Fibroblast of skin of back (primary cell): Measurements from ENCODE around the gene PC.

Source experiments
- DNase-seq: peaks from one replicate; pipeline ENCODE4 v3.0.0-alpha.2; 2013

The PC gene

DNA sequence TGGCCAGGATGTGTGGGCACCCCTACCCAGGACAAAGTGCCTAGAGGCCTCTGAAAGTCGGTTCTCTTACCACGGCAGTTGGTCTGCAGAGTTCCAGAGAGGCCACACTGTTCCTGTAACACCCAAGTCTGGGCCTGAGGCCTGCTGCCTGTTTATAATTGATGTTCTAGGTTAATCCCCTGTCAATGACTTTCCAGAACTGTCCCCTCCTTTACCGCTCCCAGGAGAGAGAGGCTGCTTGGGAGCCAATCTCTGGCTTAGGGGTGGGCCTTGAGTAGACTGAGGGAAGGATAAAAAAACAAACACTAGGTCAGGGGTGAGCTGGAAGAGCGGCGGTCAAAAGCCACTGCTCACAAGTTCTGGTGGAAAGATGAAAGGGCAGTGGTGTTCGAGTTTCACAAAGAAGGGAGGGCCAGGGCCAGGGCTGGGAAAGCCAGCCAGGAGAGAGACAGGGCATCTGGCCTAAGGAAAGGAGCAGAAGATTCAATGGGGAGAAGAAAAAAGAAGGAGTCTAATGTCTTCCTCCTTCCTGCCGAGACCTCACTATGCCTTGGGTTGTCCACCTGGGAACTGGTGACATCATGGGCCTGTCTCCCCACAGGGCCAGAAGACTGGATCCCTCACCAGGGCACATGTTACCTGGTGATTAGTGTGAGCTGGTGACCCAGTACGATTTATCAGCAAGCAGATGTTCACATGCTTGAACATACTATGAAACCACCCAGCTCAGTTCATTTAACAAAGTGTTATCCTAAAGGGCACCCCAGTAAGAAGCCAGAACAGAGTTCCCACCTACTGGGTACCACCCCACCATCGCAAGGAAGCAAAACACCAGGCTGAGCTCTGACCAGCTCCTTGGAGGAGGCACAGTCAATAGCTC, 50.2 kb downstream of the PC start:
- no peak for DNase-seq

DNA sequence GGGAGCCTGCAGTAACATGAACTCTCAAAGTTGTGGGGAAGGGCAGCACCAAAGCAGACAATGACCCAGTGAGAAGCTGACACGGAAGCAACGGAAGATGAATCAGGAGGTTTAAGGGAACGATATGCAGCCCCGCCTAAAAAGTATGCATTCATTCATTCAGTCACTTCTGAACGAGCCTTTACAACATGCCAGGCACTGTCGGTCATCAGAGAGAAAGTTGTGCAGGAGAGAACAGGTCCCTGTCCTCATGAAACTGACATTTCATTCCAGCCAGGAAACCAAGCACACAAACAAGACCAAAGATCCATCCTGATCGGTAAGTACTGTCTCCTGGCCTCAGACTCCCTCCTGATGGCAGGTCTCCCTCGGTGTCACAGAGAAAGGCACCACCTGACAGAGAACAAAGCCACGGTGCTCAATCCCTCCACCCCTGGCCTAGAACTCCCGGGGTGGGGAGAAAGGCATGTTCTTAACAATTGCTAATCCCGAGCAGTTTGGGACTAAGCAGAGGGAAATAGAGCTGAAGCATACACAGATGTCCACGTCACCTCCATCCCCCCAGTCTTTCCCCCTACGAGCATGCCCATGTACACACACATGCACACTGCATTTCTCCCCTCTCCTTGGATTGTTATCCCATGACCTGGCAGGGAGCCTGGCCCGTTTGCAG, 52.0 kb downstream of the PC start:
- peak; percentile 44 for DNase-seq

DNA sequence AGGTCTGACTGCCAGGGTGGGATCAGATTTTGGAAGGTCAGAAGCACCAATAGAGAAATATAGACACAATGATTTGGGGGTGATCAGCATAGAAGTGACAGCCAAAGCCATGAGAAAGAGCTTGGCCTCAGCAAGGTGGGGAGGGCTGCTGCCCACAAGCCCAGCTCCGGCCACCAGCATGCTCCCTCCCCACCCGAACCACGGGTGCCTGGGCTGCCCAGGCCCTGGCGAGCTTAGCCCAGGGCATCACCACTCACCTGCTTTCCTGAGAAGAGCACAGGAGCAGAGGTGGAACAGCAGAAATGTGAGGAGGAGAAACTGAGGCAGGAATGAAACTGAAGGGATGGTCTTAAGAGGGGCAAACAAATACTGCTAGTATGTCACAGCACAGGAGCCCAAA, 52.6 kb downstream of the PC start:
- DNase-seq = no peak

DNA sequence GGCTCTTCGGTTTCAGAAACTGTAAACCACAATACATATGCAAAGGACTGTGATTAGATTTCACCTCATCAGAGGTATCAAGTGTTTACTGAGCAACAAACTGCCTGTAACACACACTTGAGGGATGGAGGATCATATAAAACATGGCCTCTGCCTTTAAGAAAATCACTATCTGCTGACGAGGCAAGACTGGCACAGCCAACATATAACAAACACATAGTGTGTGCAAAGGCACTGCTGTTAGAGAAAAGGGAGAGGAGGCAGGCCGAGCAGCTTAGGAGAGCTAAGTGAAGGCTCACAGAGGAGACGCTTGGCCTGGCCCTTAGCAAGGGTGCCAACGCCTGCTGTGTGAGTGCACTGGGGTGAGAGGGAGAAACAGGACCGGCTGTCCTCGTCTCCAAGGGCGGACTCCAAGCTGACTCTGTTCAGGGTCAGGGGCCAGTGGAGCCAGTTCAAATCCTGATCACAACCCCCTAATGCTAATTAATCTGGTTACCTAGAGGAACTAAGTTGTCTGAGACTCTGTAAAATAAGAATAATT, 53.1 kb downstream of the PC start:
- DNase-seq = no peak

DNA sequence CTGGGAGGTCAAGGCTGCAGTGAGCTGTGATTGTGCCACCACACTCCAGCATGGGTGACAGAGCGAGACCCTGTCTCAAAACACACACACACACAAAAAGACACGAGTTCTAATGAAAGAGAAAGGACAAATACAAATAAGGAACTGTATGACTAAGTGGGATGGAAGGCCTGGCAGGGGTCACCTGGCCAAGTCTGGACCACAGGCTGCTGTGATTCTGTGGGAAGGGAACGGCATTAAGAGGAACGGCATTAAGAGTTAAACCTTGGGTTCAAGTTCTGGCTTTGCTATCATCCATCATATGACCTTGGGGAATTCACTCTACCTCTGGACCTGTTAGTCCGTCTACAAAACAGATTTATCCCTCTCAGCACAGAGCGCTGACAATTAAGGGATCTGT, 53.6 kb downstream of the PC start:
- DNase-seq = no peak

DNA sequence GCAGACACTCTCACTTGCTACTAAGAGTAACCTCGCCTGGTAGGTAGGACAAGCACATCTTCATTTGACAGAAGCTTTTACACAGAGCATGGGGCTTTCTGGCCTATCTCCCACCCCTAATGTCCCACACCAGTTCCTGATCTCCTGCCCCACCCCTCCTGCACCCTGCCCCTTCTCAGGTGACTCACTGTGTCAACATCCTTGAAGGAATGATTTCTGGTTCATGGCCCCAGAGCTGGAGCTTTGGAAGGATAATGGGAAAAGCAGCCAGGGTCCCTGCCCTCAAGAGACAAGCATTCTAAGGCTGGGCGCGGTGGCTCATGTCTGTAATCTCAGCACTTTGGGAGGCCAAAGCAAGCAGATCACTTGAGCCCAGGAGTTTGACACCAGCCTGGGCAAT, 54.1 kb downstream of the PC start:
- peak; percentile 58 for DNase-seq

DNA sequence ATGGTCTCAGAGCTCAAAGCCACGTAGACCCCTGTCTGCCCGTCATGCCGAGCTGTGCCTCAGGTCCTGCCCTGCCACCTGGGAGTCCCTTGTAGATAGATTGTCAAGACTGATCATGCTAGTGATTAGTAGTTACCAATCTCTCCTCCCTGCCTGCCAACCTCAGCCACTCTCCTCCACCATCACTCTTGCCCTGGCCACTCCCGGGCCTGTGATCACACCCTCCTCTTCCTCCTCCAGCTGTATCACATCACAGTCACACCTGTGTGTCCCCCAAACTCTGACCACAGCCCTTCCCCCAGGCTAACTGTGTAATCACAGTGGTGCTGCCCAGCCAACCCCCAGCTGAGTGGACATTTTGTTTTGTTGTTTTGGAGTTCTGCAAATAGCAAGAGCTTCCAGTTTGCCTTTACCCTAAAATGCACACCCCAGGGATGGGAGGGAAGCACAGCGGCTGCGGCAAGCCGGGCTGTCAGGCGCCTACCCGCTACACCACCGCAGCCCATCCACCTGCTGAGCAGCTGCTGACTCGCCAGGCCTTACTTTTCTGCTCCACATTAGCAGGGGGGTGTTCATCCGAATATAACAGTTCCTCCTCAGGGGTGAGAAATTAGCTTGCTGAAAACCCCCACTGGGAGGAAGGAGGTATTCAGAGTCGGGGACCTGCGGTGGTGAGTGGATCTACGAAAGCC, 55.6 kb downstream of the PC start:
- DNase-seq = no peak

DNA sequence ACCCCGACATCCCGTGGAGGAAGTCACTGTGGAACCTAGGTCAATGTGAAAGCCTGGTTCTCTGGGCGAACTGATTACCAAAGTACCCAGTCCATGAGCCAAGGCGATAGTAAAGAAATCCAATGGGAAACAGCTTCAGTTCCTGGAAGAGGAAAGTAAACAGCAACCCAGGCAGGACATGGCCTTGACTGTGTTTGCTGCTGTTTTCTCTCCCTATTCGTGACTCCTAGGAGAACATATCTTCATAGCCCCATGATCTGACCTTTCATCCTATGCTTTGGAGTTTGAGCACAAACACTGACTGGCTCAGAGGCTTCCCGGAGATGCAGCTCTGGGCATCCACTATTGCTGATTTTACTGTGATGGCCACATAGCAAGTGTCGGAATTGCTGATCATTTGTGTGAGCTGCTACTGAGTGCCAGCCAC, 56.2 kb downstream of the PC start:
- no peak for DNase-seq

DNA sequence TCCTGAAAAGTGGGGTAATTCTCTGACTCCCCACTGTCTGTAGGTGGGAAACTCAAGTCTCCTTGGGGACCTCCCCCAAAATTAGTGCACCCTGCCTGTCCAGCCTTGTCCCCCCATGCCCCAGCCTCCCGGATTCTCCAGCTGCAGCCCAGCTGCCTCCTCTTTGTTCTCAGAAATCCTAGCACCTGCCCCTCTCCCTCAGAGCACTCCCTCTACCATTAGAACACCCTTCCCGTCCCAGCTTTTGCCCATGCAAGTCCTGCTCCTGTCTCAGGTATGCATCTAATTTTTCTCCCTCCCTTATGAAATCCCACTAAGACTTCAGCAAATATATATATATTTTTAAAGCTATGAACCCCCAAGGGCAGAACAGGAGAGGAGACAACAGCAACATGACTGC, 64.0 kb downstream of the PC start:
- DNase-seq = no peak

DNA sequence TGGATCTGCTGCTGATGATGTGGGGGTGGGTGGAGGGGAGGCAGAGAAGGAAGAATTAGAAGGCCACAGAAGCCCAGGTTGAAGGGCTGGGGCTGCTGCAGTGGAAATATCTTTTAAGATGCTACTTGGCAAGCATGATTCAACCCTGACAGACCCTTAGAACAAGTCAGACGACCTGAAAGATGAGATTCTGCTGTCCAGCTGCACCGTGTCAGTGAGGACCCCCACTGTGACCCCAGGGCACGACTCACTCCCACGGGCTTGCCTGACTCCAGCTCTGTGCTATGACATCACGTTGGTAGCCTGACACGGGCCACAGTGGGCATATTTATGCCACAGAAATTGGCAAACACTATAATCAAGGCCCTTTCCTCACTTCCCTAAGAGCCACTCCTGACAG, 65.3 kb downstream of the PC start:
- DNase-seq = no peak

DNA sequence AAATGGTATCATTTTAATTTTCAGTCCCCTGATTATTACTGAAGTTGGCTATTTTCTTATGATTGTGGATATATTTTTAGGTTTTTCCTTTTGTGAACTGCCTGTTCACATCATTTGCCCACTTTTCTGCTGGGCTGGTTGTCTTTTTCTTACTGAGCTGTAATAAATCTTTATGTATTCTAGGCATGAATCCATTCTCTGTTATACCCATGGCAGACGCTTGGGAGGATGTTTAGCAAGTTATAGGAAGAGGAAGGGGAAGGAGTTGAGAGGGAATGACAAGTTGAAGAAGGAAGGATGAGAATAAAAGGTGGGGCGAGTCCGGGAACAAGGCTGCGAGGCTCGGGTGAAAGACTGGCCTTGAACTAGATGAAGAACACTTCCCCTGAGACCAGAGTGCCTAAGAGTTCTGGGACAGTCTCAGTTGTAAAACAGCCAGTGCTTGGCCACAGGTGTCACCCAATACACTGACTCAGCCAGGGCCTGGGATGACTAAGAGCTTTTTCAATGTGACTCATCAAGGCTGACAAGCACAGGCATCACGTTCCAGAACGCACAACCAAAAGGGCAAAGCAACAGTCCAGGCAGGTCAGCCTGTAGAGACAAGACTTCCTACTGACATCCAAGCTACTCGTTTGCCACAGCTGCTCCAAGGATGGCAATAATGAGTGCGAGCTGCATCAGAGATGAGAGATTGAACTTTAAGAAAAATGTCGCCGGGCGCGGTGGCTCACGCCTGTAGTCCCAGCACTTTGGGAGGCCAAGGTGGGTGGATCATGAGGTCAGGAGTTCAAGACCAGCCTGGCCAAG, 66.1 kb downstream of the PC start:
- DNase-seq = peak; percentile 93

DNA sequence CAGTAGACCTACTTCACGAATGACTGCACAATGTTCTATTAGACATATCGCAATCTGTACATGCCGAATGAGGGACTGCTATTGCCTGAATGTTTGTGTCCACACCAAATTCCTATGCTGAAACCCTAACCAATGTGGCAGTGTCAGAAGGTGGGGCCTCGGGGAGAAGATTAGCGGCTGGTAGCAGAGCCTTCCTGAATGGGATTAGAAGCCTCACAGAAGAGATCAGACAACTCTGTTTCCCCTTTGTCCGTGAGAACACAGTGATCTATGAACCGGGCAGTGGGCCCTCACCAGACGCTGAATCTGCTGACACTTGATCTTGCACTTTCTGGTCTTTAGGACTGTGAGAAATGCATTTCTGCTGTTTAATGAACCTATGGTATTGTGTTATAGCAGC, 68.2 kb downstream of the PC start:
- DNase-seq = peak; percentile 7

DNA sequence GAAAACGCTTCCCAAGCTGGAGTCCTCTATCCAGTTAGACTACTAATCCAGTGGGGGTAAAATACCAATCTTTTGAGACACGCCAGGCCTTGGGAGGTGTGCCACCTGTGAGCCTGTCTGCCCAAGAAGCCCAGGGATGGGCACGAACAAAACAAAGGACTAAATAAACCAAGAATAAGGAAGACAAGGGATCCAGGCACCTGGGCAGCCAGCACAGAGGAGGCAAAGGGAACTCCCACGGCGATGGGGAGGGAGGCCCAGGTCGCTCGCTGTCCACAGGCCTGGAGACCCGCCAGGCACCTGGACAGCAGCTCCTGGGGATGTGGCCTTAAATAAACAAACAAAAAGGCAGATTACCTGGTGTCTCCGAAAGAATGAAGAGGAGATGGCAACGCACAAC, 69.9 kb downstream of the PC start:
- DNase-seq = no peak

DNA sequence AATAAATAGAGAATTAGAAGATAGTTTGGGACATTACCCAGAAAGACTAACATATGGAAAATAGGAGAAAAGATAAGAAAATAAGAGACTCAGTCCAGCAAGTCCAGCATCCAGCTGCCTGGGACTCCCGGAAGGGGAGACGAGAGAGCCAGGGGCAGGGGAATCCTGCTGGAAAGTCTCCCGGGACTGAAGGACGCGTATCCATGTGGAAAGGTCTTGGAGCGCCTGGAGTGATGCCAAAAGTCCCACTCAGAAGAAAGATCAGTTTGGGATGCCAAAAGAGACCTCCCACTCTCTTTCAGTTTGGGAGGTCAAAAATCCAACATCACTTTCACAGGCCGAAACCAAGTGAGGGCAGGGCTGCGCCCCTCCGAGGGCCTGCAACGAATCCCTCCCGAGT, 70.7 kb downstream of the PC start:
- no peak for DNase-seq

DNA sequence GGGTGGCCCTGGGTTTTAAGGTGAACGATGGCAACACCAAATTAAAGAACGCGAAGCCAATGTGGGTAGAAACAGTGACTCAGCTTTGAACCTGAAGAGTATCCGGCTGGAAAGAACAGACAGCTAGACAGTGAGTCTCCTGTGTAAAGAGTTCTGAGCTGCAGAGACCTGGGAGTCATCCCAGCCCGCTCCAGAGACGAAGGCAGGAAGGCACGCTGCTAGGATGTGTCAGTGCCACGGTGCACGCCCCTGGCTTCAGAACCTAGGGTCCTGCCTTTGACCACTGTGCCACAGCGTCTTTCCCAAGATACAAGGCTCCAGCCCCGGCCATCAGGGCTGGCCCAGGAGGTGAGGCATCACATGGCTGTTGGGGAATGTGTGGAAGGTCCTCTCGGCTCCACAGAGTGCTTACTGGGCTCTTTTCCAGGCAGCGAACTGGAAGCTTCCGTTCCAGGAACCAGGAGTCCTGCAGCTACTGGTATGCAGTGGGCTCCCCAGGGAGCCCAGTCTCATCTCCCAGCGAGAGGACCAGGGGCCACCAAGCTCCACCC, 71.4 kb downstream of the PC start:
- DNase-seq = peak; percentile 82

DNA sequence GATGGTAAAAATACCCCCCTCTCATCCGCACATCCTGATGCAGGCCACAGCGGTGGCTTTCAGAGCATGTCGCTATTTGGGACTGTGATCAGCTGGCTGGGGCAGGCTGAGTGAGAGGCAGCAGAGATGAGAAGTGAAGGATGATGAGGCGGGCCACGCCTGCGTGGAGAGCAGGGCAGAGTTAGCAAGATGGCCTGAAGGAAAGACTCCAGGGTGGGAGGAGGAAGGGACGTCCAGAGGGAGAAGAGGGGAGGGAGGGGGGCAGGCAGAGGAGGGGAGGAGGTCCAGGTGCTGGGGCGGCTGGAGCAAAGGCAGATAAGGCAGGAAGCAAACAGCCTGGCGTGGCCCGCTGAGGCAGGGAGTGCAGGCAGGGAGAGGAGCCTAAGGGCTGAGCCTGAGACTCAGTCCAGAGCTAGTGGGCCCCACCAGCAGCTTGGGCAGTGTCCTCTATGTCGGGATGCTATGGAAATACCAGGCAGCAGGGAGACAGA, 72.2 kb downstream of the PC start:
- DNase-seq = no peak

DNA sequence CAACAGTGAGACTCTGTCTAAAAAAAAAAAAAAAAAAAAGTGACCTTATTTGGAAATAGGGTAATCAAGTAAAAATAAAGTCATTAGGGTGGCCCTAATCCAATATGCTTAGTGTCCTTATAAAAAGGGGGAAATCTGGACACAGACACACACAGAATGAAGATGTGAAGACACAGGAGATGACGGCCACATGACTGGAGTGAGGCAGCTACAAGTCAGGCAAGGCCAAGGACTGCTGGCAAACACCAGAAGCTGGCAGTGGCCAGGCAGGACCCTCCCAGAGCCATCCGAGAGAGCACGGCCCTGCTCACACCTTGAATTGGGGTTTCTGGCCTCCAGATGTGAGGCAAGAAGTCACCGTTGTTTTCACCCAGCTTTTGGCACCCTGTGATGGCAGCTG, 72.7 kb downstream of the PC start:
- DNase-seq = no peak

DNA sequence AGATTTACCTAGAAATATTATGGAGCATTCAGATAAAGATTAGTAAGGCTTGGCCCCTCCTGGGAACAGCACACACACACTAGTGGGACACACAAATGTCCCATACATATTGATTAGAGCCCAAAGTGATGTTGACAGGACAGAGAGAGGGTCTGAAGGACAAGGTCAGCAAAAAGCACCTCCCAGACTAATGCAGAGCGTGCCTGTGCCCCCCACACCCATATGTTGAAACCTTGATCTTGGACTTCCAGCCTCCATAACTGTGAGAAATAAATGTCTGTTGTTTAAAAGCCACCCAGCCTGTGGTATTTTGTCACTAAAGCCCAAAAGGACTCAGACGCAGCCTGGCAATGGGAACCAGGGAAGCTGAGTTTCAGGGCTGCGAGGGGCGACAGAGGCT, 73.7 kb downstream of the PC start:
- no peak for DNase-seq

DNA sequence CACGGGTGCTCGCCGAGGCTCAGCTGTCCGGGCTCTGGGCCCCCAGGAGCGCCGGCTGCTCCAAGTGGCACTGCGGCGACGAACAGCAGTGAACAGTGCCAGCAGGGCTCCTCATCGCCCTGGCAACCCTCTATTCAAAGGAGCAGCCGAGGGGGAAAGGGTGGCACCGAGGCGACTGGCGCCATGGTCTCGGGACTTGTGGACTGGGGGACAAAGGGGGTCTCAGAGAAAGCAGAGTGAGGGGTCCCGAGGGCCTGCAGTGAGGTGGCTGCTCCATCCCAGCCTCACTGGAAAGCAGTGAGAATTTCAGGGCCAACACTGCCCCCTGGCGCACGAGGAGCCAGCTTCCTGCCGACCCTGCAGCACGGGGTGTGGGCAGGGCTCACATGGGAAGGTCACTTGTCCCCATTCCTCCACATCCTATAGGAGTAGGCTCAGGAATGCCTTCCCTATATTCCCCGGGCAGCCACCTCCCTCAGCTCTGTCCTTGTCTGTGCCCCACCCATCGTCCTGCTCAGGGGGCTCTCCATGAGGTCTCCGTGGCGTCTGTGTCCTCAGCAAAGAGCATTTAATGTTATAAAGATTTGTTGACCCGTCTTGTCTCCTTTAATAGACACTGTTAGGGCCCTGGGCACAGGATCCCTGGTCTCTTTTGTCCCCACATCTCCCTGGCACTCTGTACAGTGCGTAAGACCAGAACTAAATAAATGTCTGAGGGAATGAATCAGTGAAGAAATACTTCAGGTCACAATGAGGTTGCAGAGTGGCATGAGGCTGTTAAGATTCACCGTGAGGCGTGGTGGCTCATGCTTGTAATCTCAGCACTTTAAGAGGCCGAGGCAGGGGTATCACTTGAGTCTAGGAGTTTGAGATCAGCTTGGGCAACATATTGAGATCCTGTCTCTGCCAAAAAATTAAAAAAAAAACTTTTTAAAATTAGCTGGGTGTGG, 74.9 kb downstream of the PC start:
- peak; percentile 65 for DNase-seq

DNA sequence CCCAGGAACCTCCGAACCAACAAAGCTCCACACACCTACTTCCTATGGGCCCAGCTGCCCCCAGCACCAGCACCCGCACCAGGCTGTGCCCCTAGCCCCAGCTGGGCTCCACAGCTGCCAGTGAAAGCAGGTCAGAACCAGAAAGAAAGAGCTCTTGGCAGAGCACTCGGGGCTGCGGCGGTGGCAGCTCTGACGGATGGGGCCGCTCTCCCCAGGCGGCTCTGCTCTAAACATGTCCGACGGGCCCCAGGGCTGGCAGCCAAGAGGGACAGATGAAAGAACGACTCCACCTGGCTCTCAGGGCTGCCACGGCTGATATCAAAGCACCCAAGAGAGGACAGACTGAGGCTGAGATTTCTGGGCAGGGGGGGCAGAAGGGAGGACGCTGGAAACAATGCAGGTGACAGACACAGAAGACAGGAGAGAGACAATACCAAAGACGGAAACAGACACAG, 75.6 kb downstream of the PC start:
- DNase-seq = no peak
